Stimulated activated CD8-positive, alpha-beta memory T cell treated with anti-CD3 and anti-CD28 coated beads, Interleukin-2, amount 100 ng/mL, for 48 hours (primary cell): ENCODE results near the gene COPS7A.

Source experiments
- DNase-seq, 2 donors: peaks; one replicate each; pipeline ENCODE4 v3.0.0-alpha.2; 2020; ENCODE audit warnings: low read depth in 2 of 2

Gene COPS7A

GRCh38 chr12:6723607-6724408, at the start of gene COPS7A:
COPS7A (plus strand) TSS chr12:6724046; CDS start chr12:6724657, 611 bp downstream.
- peak; percentile 93 to 99 for DNase-seq

- DNase-seq = no peak
These were observed 46.9 kb upstream of the COPS7A start for GRCh38 chr12:6676962-6677361.

- DNase-seq = peak in 1 of 2 donors; percentile 30
These were observed 39.2 kb upstream of the COPS7A start for GRCh38 chr12:6684609-6685008.

- DNase-seq = no peak
These were observed 38.0 kb upstream of the COPS7A start for GRCh38 chr12:6685814-6686213.

- DNase-seq = no peak
These were observed 35.3 kb upstream of the COPS7A start for GRCh38 chr12:6688543-6688998.

- DNase-seq = peak; percentile 85 to 88
These were observed 34.6 kb upstream of the COPS7A start, which contains the start of gene ZNF384 for GRCh38 chr12:6688999-6689882. ZNF384 (minus strand) TSS chr12:6689375; CDS start chr12:6679520, 9,855 bp downstream.

- no peak for DNase-seq
These were observed 32.4 kb upstream of the COPS7A start for GRCh38 chr12:6691473-6691872.

- no peak for DNase-seq
These were observed 31.0 kb upstream of the COPS7A start for GRCh38 chr12:6692888-6693287.

- no peak for DNase-seq
These were observed 30.0 kb upstream of the COPS7A start for GRCh38 chr12:6693832-6694355.

GRCh38 chr12:6694701-6695100, 29.1 kb upstream of the COPS7A start:
- no peak for DNase-seq

GRCh38 chr12:6695313-6696045, 28.4 kb upstream of the COPS7A start:
- no peak for DNase-seq

- no peak for DNase-seq
These were observed 26.9 kb upstream of the COPS7A start for GRCh38 chr12:6696690-6697583.

- DNase-seq = no peak
These were observed 26.1 kb upstream of the COPS7A start for GRCh38 chr12:6697584-6698351.

- DNase-seq = no peak
These were observed 25.3 kb upstream of the COPS7A start for GRCh38 chr12:6698352-6699046.

GRCh38 chr12:6699259-6699988, 24.4 kb upstream of the COPS7A start:
- no peak for DNase-seq

GRCh38 chr12:6699989-6700645, 23.7 kb upstream of the COPS7A start:
- DNase-seq = no peak

- DNase-seq = no peak
These were observed 23.2 kb upstream of the COPS7A start, which contains the start of gene PIANP for GRCh38 chr12:6700646-6701051. PIANP (minus strand) TSS chr12:6700815; CDS start chr12:6698061, 2,754 bp downstream.
